ENCODE measurements around the gene UBL4A.

- no peak for TF ChIP-seq POLR2A (IDR thresholded peaks at IDR 0.05)
- no peak for TF ChIP-seq CTCF (IDR thresholded peaks at IDR 0.05)
These were observed 33.0 kb upstream of the UBL4A start for GRCh38 chrX:154519389-154519788.

All from uterus (tissue), 2 donors.